Liver (tissue), 9 donors: Measurements from ENCODE around the gene MUC13. TPM values are rescaled to one million over a fixed set of nuclear protein-coding genes. Genes with fewer than 3 reads are reported as not detected.

ENCODE experiments used
- DNase-seq: peaks from one replicate; pipeline ENCODE4 v3.0.0-alpha.2; 2017; ENCODE audit warnings: low spot score
- H3K27ac ChIP-seq, 2 donors: one replicate each; pipeline ENCODE4 v1.7.0; 2013; ENCODE audit warnings: inconsistent platforms in 2 of 2, low read length in 2 of 2, control low read depth in 1 of 2, low read depth in 1 of 2, mild to moderate bottlenecking in 1 of 2
- H3K27me3 ChIP-seq, 4 donors: one replicate each; pipeline versions ENCODE4 v1.6.1 to v1.7.0; 2013; ENCODE audit warnings: low read length in 3 of 4, inconsistent platforms in 1 of 4, mild to moderate bottlenecking in 1 of 4, moderate library complexity in 1 of 4; ENCODE audit not compliant: control insufficient read depth in 4 of 4, insufficient read depth in 4 of 4
- H3K36me3 ChIP-seq, 4 donors: one replicate each; pipeline versions ENCODE4 v1.6.1 to v1.7.0; 2013; ENCODE audit warnings: low read length in 3 of 4, mild to moderate bottlenecking in 3 of 4, low read depth in 1 of 4, moderate library complexity in 1 of 4; ENCODE audit not compliant: control insufficient read depth in 4 of 4, insufficient read depth in 3 of 4
- H3K4me1 ChIP-seq, 4 donors: one replicate each; pipeline versions ENCODE4 v1.6.1 to v1.7.0; 2013; ENCODE audit warnings: low read length in 3 of 4, mild to moderate bottlenecking in 3 of 4, moderate library complexity in 1 of 4; ENCODE audit not compliant: control insufficient read depth in 4 of 4, insufficient read depth in 4 of 4
- H3K4me3 ChIP-seq, 3 donors: one replicate each; pipeline versions ENCODE4 v1.6.1 to v1.7.0; 2013; ENCODE audit warnings: low read length in 3 of 3, control low read depth in 1 of 3, low read depth in 1 of 3, mild to moderate bottlenecking in 1 of 3
- H3K9ac ChIP-seq, 2 donors: one replicate each; pipeline ENCODE4 v1.7.0; 2013; ENCODE audit warnings: low read length in 2 of 2, mild to moderate bottlenecking in 2 of 2, moderate library complexity in 2 of 2, control low read depth in 1 of 2, low read depth in 1 of 2
- H3K9me3 ChIP-seq, 4 donors: one replicate each; pipeline versions ENCODE4 v1.6.1 to v1.7.0; 2013; ENCODE audit warnings: low read length in 3 of 4; ENCODE audit not compliant: control insufficient read depth in 4 of 4
- EGR1 ChIP-seq, 2 donors: IDR thresholded peaks; 2 replicates each; pipeline ENCODE4 v1.6.1; 2016 to 2018; ENCODE audit warnings: antibody characterized with exemption in 2 of 2, low read depth in 2 of 2
- GABPA ChIP-seq, 2 donors: IDR thresholded peaks in 1 of 2; conservative IDR thresholded peaks in 1 of 2; 2 replicates each; pipeline ENCODE4 v1.6.1; 2016; ENCODE audit warnings: antibody characterized with exemption in 2 of 2, mild to moderate bottlenecking in 1 of 2, moderate library complexity in 1 of 2
- HNF4A ChIP-seq, 2 donors: conservative IDR thresholded peaks; 2 replicates each; pipeline ENCODE4 v1.6.1; 2016; ENCODE audit warnings: antibody characterized with exemption in 2 of 2, mild to moderate bottlenecking in 2 of 2
- HNF4G ChIP-seq: IDR thresholded peaks from 2 replicates; pipeline ENCODE4 v1.6.1; 2016; ENCODE audit warnings: antibody characterized with exemption
- JUND ChIP-seq, 2 donors: IDR thresholded peaks; 2 replicates each; pipeline ENCODE4 v1.6.1; 2016; ENCODE audit warnings: antibody characterized with exemption in 2 of 2
- NR2F2 ChIP-seq: IDR thresholded peaks from 2 replicates; pipeline ENCODE4 v1.6.1; 2016; ENCODE audit warnings: antibody characterized with exemption
- RAD21 ChIP-seq, 2 donors: IDR thresholded peaks; 2 replicates each; pipeline ENCODE4 v1.6.1; 2016; ENCODE audit warnings: antibody characterized with exemption in 2 of 2, mild to moderate bottlenecking in 2 of 2
- RXRA ChIP-seq, 2 donors: IDR thresholded peaks; 2 replicates each; pipeline ENCODE4 v1.6.1; 2017 to 2018; ENCODE audit warnings: antibody characterized with exemption in 2 of 2, mild to moderate bottlenecking in 1 of 2
- SP1 ChIP-seq: IDR thresholded peaks from 2 replicates; pipeline ENCODE4 v1.6.1; 2018; ENCODE audit warnings: antibody characterized with exemption, mild to moderate bottlenecking
- TAF1 ChIP-seq: conservative IDR thresholded peaks from 2 replicates; pipeline ENCODE4 v1.6.1; 2016; ENCODE audit warnings: antibody characterized with exemption, mild to moderate bottlenecking
- YY1 ChIP-seq: IDR thresholded peaks from 2 replicates; pipeline ENCODE4 v1.6.1; 2016; ENCODE audit warnings: antibody characterized with exemption, mild to moderate bottlenecking
- ZBTB33 ChIP-seq: IDR thresholded peaks from 2 replicates; pipeline ENCODE4 v1.6.1; 2016; ENCODE audit warnings: antibody characterized with exemption
- WGBS: extraction: QIAGEN DNeasy Blood & Tissue Kit; methylation state at CpG from one replicate; pipeline ENCODE4 v1.1.7; 2013; 5-methylcytosine and 5-hydroxymethylcytosine counted together
- polyA plus RNA-seq, 2 donors: library from polyadenylated mRNA; stranded (reverse) in 1 of 2; unstranded in 1 of 2; fragments of 200-250 nt in 1 of 2; fragments of >200 nt in 1 of 2; fragmentation: Nextera tagmentation in 1 of 2; extraction: Ambion mirVana in 1 of 2; gene quantifications; one replicate each; pipeline versions ENCODE4 v1.2.1 to v1.2.3, GENCODE V29; 2013 to 2015
- total RNA-seq, 2 donors: library from RNA; depleted of rRNA; stranded (reverse); fragments of >200 nt; gene quantifications; one replicate each; pipeline ENCODE4 v1.2.3, GENCODE V29; 2014
- TF ChIP-seq, protein P1 (sequence below): IDR thresholded peaks from 2 replicates; pipeline ENCODE4 v1.6.1; 2016; ENCODE audit warnings: antibody characterized with exemption
- TF ChIP-seq, protein P2 (sequence below): IDR thresholded peaks from 2 replicates; pipeline ENCODE4 v1.6.1; 2016; ENCODE audit warnings: antibody characterized with exemption, mild to moderate bottlenecking
- TF ChIP-seq, protein P3 (sequence below): IDR thresholded peaks from 2 replicates; pipeline ENCODE4 v1.6.1; 2016; ENCODE audit warnings: antibody characterized with exemption
- donor health status: healthy.
- donor health status: healthy.
- donor health status: healthy.
- donor health status: healthy.
- donor health status: healthy.

Gene MUC13
- total and polyA plus RNA-seq, 4 donors, result under 0.01 to 0.45 TPM; not detected in 2

DNA sequence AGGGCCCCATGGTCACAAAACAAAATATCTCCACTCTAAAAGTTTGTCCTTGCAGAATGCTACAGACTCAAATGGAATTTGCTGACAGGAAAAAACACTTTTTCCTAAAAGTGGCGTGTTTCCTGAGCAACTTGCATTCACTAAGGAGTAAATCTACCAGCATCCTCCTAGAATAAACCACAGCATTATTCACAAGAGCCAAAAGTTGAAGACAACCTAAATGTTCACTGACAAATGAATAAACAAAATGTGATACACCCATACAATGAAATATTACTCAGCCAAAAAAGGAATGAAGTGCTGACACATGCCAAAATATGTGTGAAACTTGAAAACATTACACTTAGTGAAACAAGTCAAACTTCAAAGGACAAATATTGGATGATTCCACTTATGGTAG, 76.3 kb downstream of the MUC13 start:
- Histone ChIP-seq H3K9me3 (no peaks in the 10 kb centered on the region), H3K9ac (no peak overlapping the region), H3K27me3 (no peaks in the 10 kb centered on the region), H3K27ac (peak overlapping the region in 1 of 2 donors; percentile 64), H3K36me3 (peaks cover 0 to 7% (median 4%) of the 10 kb centered on the region in 4 donors), H3K4me3 (no peak overlapping the region), H3K4me1 (peaks cover 2 to 17% (median 7%) of the 10 kb centered on the region in 4 donors)
- 53% methylated on average over 1 of the region's 1 CpG for WGBS
- no peak for TF ChIP-seq EGR1 (IDR thresholded peaks at IDR 0.05; ENCODE audit: low read depth in 2 of 2)
- TF ChIP-seq, protein P1, sequence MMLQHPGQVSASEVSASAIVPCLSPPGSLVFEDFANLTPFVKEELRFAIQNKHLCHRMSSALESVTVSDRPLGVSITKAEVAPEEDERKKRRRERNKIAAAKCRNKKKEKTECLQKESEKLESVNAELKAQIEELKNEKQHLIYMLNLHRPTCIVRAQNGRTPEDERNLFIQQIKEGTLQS, result no peak
- no peak for TF ChIP-seq JUND (IDR thresholded peaks at IDR 0.05)
- peak in 1 of 2 donors; percentile 3 for TF ChIP-seq RAD21 (IDR thresholded peaks at IDR 0.05)
- TF ChIP-seq, protein P2, sequence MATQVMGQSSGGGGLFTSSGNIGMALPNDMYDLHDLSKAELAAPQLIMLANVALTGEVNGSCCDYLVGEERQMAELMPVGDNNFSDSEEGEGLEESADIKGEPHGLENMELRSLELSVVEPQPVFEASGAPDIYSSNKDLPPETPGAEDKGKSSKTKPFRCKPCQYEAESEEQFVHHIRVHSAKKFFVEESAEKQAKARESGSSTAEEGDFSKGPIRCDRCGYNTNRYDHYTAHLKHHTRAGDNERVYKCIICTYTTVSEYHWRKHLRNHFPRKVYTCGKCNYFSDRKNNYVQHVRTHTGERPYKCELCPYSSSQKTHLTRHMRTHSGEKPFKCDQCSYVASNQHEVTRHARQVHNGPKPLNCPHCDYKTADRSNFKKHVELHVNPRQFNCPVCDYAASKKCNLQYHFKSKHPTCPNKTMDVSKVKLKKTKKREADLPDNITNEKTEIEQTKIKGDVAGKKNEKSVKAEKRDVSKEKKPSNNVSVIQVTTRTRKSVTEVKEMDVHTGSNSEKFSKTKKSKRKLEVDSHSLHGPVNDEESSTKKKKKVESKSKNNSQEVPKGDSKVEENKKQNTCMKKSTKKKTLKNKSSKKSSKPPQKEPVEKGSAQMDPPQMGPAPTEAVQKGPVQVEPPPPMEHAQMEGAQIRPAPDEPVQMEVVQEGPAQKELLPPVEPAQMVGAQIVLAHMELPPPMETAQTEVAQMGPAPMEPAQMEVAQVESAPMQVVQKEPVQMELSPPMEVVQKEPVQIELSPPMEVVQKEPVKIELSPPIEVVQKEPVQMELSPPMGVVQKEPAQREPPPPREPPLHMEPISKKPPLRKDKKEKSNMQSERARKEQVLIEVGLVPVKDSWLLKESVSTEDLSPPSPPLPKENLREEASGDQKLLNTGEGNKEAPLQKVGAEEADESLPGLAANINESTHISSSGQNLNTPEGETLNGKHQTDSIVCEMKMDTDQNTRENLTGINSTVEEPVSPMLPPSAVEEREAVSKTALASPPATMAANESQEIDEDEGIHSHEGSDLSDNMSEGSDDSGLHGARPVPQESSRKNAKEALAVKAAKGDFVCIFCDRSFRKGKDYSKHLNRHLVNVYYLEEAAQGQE, result no peak
- no peak for TF ChIP-seq HNF4A (conservative IDR thresholded peaks at IDR 0.05)
- TF ChIP-seq, protein P3, sequence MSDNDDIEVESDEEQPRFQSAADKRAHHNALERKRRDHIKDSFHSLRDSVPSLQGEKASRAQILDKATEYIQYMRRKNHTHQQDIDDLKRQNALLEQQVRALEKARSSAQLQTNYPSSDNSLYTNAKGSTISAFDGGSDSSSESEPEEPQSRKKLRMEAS, result no peak
- DNase-seq, result no peak

DNA sequence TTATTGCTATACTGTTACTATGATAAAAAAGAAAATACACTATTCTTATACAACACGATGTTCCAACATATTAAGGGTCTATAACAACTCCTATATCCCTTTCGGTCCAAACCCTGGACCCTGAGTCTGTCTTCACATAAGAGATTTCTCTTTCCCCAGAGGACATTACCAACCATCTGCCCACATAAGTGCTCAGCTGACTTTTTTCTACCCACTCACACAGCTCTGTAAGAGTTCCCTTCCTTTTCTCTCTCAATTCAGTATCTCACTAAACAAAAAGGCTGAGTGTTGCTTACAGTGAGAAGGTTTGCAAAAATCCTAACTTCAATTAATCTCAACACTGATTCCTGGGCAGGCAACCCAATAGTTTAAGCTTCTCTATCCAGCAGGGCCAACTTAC, 77.9 kb downstream of the MUC13 start:
- WGBS, result 95% methylated on average over 2 of the region's 2 CpGs
- Histone ChIP-seq H3K27me3 (no peaks in the 10 kb centered on the region), H3K4me3 (no peak overlapping the region), H3K9me3 (no peaks in the 10 kb centered on the region), H3K27ac (no peak overlapping the region), H3K4me1 (peaks cover 2 to 18% (median 7%) of the 10 kb centered on the region in 4 donors), H3K36me3 (peaks cover 0 to 7% (median 4%) of the 10 kb centered on the region in 4 donors), H3K9ac (no peak overlapping the region)
- TF ChIP-seq RXRA (IDR thresholded peaks at IDR 0.05) (no peak), JUND (IDR thresholded peaks at IDR 0.05) (no peak), TAF1 (no peak), HNF4G (no peak), SP1 (no peak), NR2F2 (no peak), GABPA (IDR thresholded peaks at IDR 0.05 in 1 of 2, conservative IDR thresholded peaks at IDR 0.05 in 1 of 2) (no peak), ZBTB33 (no peak), YY1 (no peak)
- TF ChIP-seq, protein P1, result no peak
- TF ChIP-seq, protein P2, result no peak
- DNase-seq, result no peak
